ENCODE measurements around the gene CARS2.
A peak's percentile ranks its signal among the peaks of the same experiment; 100 is the strongest.

Gene CARS2

GRCh38 chr13:110681868-110682550 lies 23.9 kb downstream of the CARS2 start:
- POLR2A ChIA-PET: no interaction called here
- Histone ChIP-seq H3K4me1 (ENCODE audit: control insufficient read depth, insufficient read depth, low read length) (no peaks in the 10 kb centered on the region), H3K4me3 (ENCODE audit: low read depth, low read length) (no peak overlapping the region), H3K27ac (ENCODE audit: extremely low read depth, low read depth, low read length) (no peak overlapping the region), H3K36me3 (ENCODE audit: control insufficient read depth in 2 of 2, insufficient read depth in 1 of 2, low read length in 2 of 2) (peaks cover 10 to 76% of the 10 kb centered on the region in 2 experiments; a peak in 2 of 3 replicates), H3K9me3 (ENCODE audit: control insufficient read depth, insufficient read depth, low read depth, low read length) (no peaks in the 10 kb centered on the region)
- CTCF ChIA-PET: interaction anchor here (0.6 to 0.7 kb wide), 2 partner anchors 33 to 235 kb away, joined by 3 read pairs; no protein-coding TSS in a partner anchor
- TF ChIP-seq ZNF324 (tag by site-specific recombination; IDR thresholded peaks at IDR 0.05) (no peak), KLF1 (tag by site-specific recombination; IDR thresholded peaks at IDR 0.05) (no peak), ZBTB49 (tag by site-specific recombination; IDR thresholded peaks at IDR 0.05; ENCODE audit: low read depth) (no peak), SP2 (tag by site-specific recombination; IDR thresholded peaks at IDR 0.05) (no peak), ZNF175 (tag by site-specific recombination; IDR thresholded peaks at IDR 0.05) (no peak), ZXDB (tag by site-specific recombination; IDR thresholded peaks at IDR 0.05) (no peak), ZSCAN5A (tag by site-specific recombination; IDR thresholded peaks at IDR 0.05) (no peak), ZNF830 (tag by site-specific recombination; IDR thresholded peaks at IDR 0.05; ENCODE audit: low read depth) (no peak)

GRCh38 chr13:110680852-110681251 lies 25.1 kb downstream of the CARS2 start:
- POLR2A ChIA-PET: interaction anchor here (1.3 kb wide), 1 partner anchor 34 kb away, joined by 8 read pairs; no protein-coding TSS in a partner anchor
- CTCF ChIA-PET: interaction anchor here (0.7 to 1.4 kb wide), 5 partner anchors 11 to 225 kb away, joined by 3 to 4 read pairs (median 3); no protein-coding TSS in a partner anchor

GRCh38 chr13:110677731-110678545 lies 28.0 kb downstream of the CARS2 start:
- Histone ChIP-seq H3K9me3 (ENCODE audit: control insufficient read depth, insufficient read depth, low read depth, low read length) (no peaks in the 10 kb centered on the region), H3K4me3 (ENCODE audit: low read depth, low read length) (no peak overlapping the region), H3K36me3 (ENCODE audit: control insufficient read depth in 2 of 2, insufficient read depth in 1 of 2, low read length in 2 of 2) (peaks cover 0 to 60% of the 10 kb centered on the region in 2 experiments; a peak in 2 of 3 replicates), H3K27ac (ENCODE audit: extremely low read depth, low read depth, low read length) (no peak overlapping the region), H3K4me1 (ENCODE audit: control insufficient read depth, insufficient read depth, low read length) (no peaks in the 10 kb centered on the region)
- ChIA-PET POLR2A (no interaction called here), CTCF (no interaction called here)
- no peak for TF ChIP-seq ZBTB49 (tag by site-specific recombination; IDR thresholded peaks at IDR 0.05; ENCODE audit: low read depth)
- TF ChIP-seq ZNF366 (tag by site-specific recombination; conservative IDR thresholded peaks at IDR 0.05): no peak
- no peak for TF ChIP-seq ZNF10 (tag by site-specific recombination; IDR thresholded peaks at IDR 0.05)
- TF ChIP-seq KLF16 (tag by site-specific recombination; IDR thresholded peaks at IDR 0.05): no peak
- no peak for TF ChIP-seq ZFHX2 (tag by site-specific recombination; conservative IDR thresholded peaks at IDR 0.05)
- TF ChIP-seq ZNF692 (tag by site-specific recombination; IDR thresholded peaks at IDR 0.05): no peak
- TF ChIP-seq PRDM6 (tag by site-specific recombination; IDR thresholded peaks at IDR 0.05): no peak
- no peak for TF ChIP-seq ZNF341 (tag by site-specific recombination; IDR thresholded peaks at IDR 0.05; ENCODE audit: low read depth)
- no peak for TF ChIP-seq ZNF701 (tag by site-specific recombination; IDR thresholded peaks at IDR 0.05)

More at GRCh38 chr13:110680852-110681251, 25.1 kb downstream of the CARS2 start:
- Histone ChIP-seq H3K4me3 (ENCODE audit: low read depth, low read length) (no peak overlapping the region), H3K4me1 (ENCODE audit: control insufficient read depth, insufficient read depth, low read length) (no peaks in the 10 kb centered on the region), H3K27ac (ENCODE audit: extremely low read depth, low read depth, low read length) (no peak overlapping the region), H3K36me3 (ENCODE audit: control insufficient read depth in 2 of 2, insufficient read depth in 1 of 2, low read length in 2 of 2) (peaks cover 1 to 78% of the 10 kb centered on the region in 2 experiments; a peak in 2 of 3 replicates), H3K9me3 (ENCODE audit: control insufficient read depth, insufficient read depth, low read depth, low read length) (no peaks in the 10 kb centered on the region)
- TF ChIP-seq MZF1 (tag by site-specific recombination; IDR thresholded peaks at IDR 0.05; ENCODE audit: borderline replicate concordance) (no peak), ZNF121 (tag by site-specific recombination; IDR thresholded peaks at IDR 0.05) (peak; percentile 95), ZNF311 (tag by site-specific recombination; IDR thresholded peaks at IDR 0.05; ENCODE audit: borderline replicate concordance) (no peak), ZNF600 (tag by site-specific recombination; IDR thresholded peaks at IDR 0.05) (no peak), ZNF138 (tag by site-specific recombination; IDR thresholded peaks at IDR 0.05; ENCODE audit: borderline replicate concordance) (no peak)

Measured in HEK293 (cell line).